ENCODE results near the gene CCDC12.

DNA sequence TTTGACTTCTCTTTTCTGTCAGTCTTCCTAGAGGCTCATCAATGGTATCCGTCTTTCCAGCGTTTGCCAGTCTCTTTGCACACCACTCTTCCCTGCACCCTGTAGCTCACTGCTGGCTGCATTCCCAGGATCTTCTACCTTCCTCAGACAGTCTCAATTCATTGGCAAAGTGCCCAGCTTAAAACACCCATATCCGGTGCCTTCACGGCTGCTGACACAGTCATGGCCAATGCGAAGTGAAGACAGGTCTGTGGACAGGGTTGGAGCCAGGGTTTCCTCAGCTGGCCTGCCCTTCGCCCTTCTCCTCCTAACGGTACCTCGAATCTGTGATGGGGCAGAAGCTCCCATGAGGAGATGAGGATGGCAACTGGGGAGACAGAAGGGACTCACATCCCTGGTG, 62.9 kb downstream of the CCDC12 start:
- TF ChIP-seq POLR2A (IDR thresholded peaks at IDR 0.05; ENCODE audit: extremely low read depth, insufficient read length) (no peak), MYC (IDR thresholded peaks at IDR 0.05; ENCODE audit: low read depth, low read length) (no peak)
- TF ChIP-seq, protein P1, sequence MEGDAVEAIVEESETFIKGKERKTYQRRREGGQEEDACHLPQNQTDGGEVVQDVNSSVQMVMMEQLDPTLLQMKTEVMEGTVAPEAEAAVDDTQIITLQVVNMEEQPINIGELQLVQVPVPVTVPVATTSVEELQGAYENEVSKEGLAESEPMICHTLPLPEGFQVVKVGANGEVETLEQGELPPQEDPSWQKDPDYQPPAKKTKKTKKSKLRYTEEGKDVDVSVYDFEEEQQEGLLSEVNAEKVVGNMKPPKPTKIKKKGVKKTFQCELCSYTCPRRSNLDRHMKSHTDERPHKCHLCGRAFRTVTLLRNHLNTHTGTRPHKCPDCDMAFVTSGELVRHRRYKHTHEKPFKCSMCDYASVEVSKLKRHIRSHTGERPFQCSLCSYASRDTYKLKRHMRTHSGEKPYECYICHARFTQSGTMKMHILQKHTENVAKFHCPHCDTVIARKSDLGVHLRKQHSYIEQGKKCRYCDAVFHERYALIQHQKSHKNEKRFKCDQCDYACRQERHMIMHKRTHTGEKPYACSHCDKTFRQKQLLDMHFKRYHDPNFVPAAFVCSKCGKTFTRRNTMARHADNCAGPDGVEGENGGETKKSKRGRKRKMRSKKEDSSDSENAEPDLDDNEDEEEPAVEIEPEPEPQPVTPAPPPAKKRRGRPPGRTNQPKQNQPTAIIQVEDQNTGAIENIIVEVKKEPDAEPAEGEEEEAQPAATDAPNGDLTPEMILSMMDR (IDR thresholded peaks at IDR 0.05; ENCODE audit: low read depth, low read length): no peak
- TF ChIP-seq, protein P2, sequence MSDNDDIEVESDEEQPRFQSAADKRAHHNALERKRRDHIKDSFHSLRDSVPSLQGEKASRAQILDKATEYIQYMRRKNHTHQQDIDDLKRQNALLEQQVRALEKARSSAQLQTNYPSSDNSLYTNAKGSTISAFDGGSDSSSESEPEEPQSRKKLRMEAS (IDR thresholded peaks at IDR 0.05; ENCODE audit: low read depth, low read length): no peak
